DMS153 treated with DMSO at 0.1 percent for 48 hours (cell line): ENCODE data around the gene WDR18.

ENCODE experiments used
- DNase-seq: peaks from one replicate; lab custom pipeline; 2025; ENCODE audit not compliant: unreplicated experiment; lab: John Stamatoyannopoulos, UW

The WDR18 gene, protein sequence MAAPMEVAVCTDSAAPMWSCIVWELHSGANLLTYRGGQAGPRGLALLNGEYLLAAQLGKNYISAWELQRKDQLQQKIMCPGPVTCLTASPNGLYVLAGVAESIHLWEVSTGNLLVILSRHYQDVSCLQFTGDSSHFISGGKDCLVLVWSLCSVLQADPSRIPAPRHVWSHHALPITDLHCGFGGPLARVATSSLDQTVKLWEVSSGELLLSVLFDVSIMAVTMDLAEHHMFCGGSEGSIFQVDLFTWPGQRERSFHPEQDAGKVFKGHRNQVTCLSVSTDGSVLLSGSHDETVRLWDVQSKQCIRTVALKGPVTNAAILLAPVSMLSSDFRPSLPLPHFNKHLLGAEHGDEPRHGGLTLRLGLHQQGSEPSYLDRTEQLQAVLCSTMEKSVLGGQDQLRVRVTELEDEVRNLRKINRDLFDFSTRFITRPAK

DNA sequence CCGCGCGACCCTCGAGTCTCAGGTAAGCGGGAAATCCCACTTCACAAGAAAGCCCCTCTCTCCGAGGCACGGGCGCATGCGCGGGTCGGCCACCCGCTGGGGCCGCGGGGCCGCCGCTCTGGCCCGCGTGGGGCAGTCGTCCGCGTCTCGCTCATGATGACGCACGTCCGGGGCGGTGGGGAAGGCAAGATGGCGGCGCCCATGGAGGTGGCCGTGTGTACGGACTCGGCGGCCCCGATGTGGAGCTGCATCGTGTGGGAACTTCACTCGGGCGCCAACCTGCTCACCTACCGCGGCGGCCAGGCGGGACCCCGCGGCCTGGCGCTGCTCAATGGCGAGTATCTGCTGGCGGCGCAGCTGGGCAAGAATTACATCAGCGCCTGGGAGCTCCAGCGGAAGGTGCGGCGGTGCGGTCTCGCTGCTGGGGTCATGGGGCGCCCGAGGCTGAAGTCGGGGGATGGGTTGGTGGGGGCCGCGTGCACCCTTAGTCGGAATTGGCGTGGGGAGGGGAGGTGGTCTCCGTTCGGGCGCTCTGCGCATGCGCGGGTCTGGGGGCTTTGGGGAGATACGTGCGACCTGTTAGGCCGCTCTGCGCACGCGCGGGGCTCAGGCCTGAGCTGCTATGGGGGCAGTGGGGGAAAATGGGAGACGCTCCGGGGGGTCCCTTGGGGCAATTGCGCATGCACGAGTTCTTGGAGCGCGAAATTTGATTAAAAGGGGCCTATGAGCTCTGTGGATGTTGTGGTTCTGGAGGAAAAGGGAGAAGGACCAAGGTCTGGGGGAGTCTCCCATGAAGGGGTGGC lies at the start of gene WDR18:
Gene WDR18 (plus strand): TSS at position 181 of the 803 bp plus-strand sequence. CDS start 9 bp downstream, at position 190.
- DNase-seq, result no peak

DNA sequence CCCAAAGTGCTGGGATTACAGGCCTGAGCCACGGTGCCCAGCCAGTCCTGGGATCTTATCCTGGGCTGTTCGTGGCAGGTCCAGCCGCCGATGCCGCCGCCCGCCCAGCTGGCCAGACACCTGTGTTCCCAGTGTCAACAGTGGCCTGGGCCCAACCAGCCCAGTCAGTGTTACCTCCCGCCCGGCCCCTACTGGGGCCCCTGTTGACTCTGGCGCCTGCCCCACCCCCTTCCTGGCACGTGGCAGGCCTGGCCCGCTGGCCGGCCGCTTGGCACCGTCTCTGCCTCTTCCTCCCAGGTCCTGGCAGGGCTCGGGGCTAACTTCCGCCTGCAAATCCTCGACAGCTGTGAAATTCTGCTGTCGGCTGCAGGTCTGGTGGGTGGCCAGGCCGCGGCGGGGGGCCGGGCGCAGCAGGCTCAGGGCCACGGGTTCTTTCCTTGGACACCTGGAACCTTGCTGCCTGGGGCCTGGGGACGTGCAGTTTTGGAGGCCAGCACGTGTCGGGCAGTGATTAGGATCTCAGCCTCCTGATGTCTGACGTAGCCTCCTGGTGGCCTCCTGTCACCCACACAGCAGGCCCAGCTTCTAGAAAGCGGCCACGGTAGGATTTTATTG lies 49.2 kb upstream of the WDR18 start:
- peak; percentile 46 for DNase-seq

GRCh38 chr19:936175-936546 lies 48.0 kb upstream of the WDR18 start:
- no peak for DNase-seq

DNA sequence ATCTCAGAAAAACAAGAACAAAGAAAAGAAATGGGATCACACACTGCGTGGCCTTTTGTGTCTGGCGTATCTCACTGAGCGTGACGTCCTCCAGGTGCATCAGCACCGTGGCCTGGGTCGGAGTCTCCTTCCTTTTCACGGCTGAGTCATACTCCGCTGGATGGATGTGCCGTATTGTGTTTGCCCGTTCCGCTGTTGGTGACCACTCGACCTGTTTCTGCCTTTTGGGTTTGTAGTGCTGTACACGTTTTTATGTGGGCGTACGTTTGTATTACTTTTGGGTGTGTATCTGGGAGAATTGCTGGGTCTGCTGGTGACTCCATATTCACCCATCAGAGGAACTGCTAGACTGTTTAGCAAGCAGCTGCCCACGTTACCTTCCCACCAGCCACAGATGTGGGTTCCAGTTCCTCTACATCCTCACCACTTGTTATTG lies 46.9 kb upstream of the WDR18 start:
- DNase-seq, result no peak

GRCh38 chr19:938233-938923 lies 45.8 kb upstream of the WDR18 start:
- DNase-seq, result no peak

- DNase-seq, result no peak
Measured at GRCh38 chr19:939439-939838, 44.7 kb upstream of the WDR18 start.

GRCh38 chr19:939922-940321 lies 44.2 kb upstream of the WDR18 start:
- DNase-seq, result no peak

DNA sequence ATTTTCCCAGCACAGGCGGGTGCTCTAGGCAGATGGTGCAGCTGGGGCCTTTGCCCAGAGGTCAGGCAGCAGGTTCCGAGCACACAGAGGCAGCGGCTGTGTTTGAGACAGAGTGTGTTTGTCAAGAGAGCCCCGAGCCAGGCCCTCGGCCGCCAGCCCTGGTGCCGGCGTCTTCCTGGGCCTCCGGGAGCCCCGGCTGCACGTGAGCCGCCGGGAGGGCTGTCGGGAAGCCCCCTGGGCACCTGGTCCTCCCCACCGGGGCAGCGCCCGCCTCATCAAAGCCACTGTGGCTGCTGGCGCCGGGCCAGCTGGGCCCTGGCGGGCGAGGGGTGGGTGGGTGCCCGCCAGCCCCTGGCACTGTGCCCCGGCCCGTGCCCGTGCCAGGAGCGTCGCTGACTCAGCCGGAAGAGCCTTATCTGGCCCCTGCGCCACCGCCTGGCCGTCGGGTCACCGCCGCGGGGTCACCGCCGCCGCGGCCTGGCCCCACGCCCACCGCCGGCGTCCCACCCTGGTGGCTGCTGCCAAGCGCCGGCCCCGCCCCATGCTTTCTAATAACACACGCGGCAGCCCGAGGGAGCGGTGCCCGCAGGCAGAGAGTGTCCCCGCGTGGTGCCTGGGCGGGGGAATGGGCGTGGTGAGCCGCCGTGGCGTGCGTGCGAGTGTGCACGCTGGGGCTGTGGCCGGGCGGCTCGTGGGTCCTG lies 43.4 kb upstream of the WDR18 start:
- peak; percentile 12 for DNase-seq

- DNase-seq, result no peak
Measured at GRCh38 chr19:941292-942132, 42.6 kb upstream of the WDR18 start.

GRCh38 chr19:942133-942645 lies 42.0 kb upstream of the WDR18 start:
- DNase-seq, result no peak

DNA sequence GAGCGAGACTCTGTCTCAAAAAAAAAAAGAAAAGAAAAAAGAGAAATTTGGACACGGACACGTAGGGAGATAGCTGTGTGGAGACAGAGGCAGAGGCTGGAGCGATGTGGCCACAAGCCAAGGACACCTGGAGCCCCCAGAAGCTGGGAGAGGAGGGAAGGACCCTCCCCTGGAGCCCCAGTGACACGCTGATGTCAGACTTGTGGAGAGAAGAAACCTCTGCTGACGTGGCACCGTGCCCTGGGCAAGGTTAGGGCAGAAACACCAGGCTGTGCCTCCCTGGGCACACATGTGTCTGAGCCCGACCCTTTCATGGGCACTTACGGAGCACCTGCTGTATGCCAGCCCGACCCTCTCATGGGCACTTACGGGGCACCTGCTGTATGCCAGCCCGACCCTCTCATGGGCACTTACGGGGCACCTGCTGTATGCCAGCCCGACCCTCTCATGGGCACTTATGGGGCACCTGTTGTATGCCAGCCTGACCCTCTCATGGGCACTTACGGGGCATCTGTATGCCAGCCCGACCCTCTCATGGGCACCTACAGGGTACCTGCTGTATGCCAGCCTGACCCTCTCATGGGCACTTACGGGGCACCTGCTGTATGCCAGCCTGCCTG lies 40.5 kb upstream of the WDR18 start:
- DNase-seq, result no peak

- no peak for DNase-seq
Measured at GRCh38 chr19:944171-944567, 40.0 kb upstream of the WDR18 start.

- DNase-seq, result no peak
Measured at GRCh38 chr19:944663-945241, 39.4 kb upstream of the WDR18 start.

- no peak for DNase-seq
Measured at GRCh38 chr19:945401-946252, 38.5 kb upstream of the WDR18 start.

- DNase-seq, result no peak
Measured at GRCh38 chr19:947090-947706, 36.9 kb upstream of the WDR18 start.

- no peak for DNase-seq
Measured at GRCh38 chr19:947707-948539, 36.2 kb upstream of the WDR18 start.
